GM19452 (cell line): ENCODE data around the gene TRH.
"Not testable (repeated sequence)": the region's sequence is repeated elsewhere in the genome, so short reads cannot be mapped to it uniquely, and the experiment has no call there.

ENCODE experiments used
- ATAC-seq: cut with Tn5 transposase; IDR thresholded peaks from one replicate; pipeline ENCODE4 v1.9.1; 2021; ENCODE audit not compliant: unreplicated experiment

TRH gene

DNA sequence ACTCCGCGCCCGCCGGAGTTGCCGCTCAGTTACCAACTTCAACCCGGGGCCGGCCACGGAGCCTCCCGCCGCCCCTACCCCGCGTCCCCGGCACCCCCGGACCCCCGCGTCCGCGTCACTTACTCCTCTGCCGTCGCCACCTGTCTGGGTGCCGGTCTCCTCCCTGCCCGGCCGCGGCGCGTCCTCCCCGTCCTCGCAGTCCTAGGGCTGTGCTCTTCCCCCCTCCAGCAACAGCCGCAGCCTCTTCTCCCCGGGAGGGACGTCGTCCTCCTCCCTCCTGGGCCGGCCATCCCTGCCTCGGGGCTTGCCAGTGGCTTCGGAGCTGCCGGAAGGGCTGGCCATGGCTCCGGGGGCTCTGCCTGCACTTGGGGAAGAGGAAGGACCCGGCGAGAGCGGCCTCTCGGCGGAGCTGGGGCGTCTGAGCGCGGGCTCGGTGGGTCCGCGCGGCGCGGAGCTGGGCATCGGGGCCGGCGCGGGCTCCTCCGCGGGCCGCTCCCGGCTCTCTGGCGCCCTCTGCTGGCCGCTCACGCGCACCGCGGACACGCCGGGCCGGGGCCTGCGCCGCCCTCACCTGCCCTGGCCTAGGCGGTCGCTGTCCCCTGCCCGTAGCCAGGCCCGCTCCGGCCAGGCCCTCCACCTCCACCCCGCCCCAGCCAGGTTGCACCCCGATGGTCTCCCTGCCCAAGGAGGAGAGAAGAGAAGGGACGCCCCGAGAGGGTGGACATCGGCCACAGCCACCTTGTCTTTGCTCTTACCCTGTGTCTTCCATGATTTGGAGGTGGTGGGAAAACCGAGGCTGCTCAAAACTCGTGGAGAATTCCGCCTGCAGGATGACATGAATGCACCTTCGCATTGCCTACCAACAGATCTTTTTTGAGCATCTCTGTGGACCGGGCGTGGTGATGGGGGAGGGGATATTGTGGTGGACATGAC is 28.4 kb downstream of the TRH start:
- not testable (repeated sequence) for ATAC-seq

DNA sequence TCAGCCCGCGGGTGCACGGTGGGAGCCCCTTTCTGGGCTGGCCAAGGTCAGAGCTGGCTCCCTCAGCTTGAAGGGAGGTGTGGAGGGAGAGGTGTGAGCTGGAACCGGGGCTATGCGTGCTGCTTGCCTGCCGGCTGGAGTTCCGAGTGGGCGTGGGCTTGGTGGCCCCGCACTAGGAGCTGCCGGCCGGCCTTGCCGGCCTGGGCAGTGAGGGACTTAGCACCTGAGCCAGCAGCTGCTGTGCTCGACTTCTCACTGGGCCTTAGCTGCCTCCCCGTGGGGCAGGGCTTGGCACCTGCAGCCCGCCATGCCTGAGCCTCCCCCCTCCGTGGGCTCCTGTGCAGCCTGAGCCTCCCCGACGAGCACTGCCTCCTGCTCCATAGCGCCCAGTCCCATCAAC is 36.0 kb downstream of the TRH start:
- ATAC-seq, result no peak

DNA sequence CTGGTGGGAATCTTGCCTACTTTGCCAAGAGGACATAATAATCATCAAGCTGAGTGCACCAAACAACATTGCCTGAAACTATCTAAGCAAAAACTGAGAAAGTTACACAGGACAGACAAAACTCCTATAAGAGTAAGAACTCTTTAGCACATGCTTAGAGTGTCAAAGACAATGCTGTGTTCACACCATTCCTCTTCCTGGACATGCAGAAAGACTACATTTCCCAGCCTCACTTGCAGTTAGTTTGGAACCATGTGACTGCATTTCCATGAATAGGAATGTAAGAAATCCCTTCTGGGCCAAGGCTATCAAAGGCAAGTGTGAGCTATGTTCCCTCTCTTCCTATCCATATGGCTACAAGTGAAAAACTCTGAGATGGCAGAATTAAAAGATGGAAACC is 37.6 kb downstream of the TRH start:
- ATAC-seq, result not testable (repeated sequence)

DNA sequence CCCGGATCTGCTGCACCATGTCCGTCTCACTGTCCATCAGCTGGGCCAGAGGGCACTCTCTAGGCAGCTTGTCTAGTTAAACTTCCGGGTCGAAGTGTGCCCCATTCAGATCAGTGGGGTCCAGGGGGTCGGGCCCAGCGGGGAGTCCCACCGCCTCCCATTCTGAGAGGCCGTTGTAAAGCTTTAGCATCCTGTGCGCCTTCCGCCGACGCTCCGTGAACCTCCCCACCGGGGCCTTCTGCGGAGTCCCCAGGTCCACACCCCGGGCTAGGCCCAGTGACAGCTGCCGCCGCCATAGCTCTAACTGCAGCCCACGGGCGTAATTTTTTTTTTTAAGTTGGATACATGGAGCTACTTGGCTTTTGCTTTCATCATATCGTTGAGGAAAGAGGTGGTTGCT is 38.7 kb downstream of the TRH start:
- not testable (repeated sequence) for ATAC-seq

DNA sequence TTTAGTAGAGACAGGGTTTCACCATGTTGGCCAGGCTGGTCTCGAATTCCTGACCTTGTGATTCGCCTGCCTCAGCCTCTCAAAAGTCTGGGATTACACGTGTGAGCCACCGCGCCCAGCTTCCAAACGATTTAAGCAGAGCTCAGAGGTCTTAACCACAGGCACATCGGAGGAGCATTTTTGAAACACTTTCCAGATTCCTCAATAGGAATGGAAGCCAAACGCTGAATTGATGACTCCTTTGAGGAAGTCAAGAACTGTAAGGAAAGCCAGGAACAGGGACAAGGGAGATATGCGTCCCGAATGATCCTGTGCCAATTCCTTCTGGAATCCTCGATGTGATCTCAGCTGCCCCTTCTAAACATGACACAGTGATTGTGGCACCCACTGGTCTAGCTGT is 40.0 kb downstream of the TRH start:
- ATAC-seq, result no peak

DNA sequence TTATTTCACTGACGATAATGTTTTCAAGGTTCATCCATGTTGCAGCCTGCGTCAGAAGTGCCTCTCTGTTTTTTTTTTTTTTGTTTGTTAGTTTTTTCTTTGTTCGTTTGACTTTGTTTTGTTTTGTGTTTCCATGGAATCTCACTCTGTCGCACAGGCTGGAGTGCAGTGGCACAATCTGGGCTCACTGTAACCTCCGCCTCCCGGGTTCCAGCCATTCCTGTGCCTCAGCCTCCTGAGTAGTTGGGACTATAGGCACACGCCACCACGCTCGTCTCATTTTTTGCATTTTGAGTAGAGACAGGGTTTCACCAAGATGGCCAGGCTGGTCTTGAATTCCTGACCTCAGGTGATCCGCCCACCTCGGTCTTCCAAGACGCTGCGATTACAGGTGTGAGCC is 43.1 kb downstream of the TRH start:
- ATAC-seq, result not testable (repeated sequence)

DNA sequence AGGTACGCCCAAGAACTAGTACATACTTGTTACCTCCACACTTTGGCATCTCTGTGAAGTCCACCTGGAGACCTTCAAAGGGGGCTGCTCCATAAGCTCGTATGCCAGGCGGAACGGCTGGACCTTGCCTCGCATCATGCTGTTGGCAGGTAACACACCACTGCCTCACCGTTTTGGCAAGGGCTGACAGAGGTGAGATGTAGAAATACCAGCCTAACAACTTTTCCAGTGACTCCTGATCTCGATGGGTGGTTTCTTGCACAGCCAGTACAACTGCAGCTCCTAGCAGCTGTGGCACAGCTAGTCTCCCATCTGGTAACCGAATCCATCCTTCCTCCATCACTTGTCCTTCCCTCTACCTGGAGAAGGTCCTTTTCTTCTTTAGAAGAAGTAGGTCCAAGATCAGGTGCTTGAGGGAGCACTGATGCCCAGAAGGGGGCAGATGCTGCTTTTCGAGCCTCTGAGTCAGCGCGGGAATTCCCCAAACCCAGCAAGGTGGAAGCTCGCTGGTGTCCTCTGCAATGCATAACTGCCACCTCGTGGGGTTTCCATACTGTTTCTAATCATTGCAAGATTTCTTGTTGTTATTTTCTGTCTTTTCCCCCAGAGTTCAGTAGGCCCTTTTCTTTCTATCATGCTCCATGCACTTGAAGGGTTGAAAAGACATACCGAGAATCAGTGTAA is 51.8 kb downstream of the TRH start:
- ATAC-seq, result not testable (repeated sequence)

DNA sequence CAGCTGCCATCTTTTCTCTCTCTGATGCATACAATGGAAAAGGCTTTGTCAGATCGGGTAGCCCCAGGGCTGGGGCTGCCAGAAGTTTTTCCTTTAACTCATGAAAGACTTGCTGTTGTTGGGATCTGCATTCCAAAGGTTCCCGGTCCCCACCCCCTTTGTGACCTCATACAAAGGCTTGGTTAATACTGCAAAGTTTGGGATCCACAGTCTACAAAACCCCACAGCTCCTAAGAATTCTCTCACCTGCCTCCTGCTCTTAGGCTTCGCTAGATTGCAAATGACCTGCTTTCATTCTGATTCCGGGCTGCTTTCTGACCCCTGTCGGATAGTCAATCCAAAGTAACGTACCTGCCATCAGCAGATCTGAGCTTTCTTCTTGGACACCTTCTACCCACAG is 52.9 kb downstream of the TRH start:
- ATAC-seq, result not testable (repeated sequence)
